Measurements from ENCODE around the gene ARAP3. TPM values are rescaled to one million over a fixed set of nuclear protein-coding genes. Genes with fewer than 3 reads are reported as not detected.

Gene ARAP3
- total and polyA plus RNA-seq, 2 donors (not counting 3 experiments of a cell fraction or from before 2014, with no cell fraction given) = 60.6 to 136 TPM

GRCh38 chr5:141681295-141681694 lies 735 bp downstream of the ARAP3 start:
- H2AFZ ChIP-seq (ENCODE audit: low read depth, low read length) = no peak overlapping the region
- peaks cover 3 to 4% of the 10 kb centered on the region in 2 experiments for H3K36me3 ChIP-seq (ENCODE audit: control insufficient read depth in 2 of 2, extremely low read depth in 1 of 2, insufficient read depth in 2 of 2, low read length in 2 of 2)
- intact Hi-C loops (cut with micrococcal nuclease) (loop anchor here (1.0 to 5.0 kb wide), 6 partner anchors 16 to 616 kb away; partner anchors contain the start of gene GNPDA1), dilution Hi-C loops (cut with MboI; ENCODE audit: extremely low pct_ligation_motif_present, low sequenced_read_pairs) (no loop called here)
- no peaks in the 10 kb centered on the region for H3K9me3 ChIP-seq (replicated peaks; ENCODE audit: control insufficient read depth, insufficient read depth, low read length)
- ChIA-PET CTCF (interaction anchor here (0.8 to 3.9 kb wide), 10 partner anchors 11 to 287 kb away, joined by 3 to 25 read pairs (median 6); partner anchors contain the start of genes DIAPH1, PCDH1 and RNF14), POLR2A (interaction anchor here (0.7 to 1.5 kb wide), 4 partner anchors 44 to 288 kb away, joined by 3 to 8 read pairs (median 3); partner anchors contain the start of genes PCDH1, RELL2 and RNF14)
- TF ChIP-seq MYC (IDR thresholded peaks at IDR 0.05; ENCODE audit: low read depth, low read length) (no peak), POLR2A (IDR thresholded peaks at IDR 0.05; ENCODE audit: low read depth, low read length) (peak; percentile 36)
- H3K4me3 ChIP-seq (replicated peaks in 1 of 3; ENCODE audit: insufficient read depth in 1 of 3, low read depth in 1 of 3, low read length in 3 of 3) = peak overlapping the region in 2 of 3 experiments; percentile 45 to 53
- peak overlapping the region; percentile 100 for H3K27ac ChIP-seq (ENCODE audit: insufficient read depth, low read depth, low read length)
- DNase-seq (ENCODE audit: low read depth, low spot score) (no peak), FAIRE-seq (no peak)
- no peaks in the 10 kb centered on the region for H3K9me1 ChIP-seq (replicated peaks; ENCODE audit: control insufficient read depth, extremely low read depth, insufficient read depth, low read length)
- H3K79me2 ChIP-seq (ENCODE audit: control insufficient read depth, insufficient read depth, low read length) = peaks cover 38% of the 10 kb centered on the region
- peaks cover 64% of the 10 kb centered on the region for H3K4me1 ChIP-seq (ENCODE audit: control insufficient read depth, extremely low read depth, insufficient read depth, low read length)
- peak overlapping the region; percentile 99 for H3K9ac ChIP-seq (replicated peaks; ENCODE audit: extremely low read depth, insufficient read depth, low read length)
- peak overlapping the region; percentile 81 for H3K4me2 ChIP-seq (ENCODE audit: insufficient read depth, low read length)
- H4K20me1 ChIP-seq (replicated peaks; ENCODE audit: control insufficient read depth, extremely low read depth, insufficient read depth, low read length) = no peaks in the 10 kb centered on the region
- BruUV-seq (replicated peaks) = TSS peak; percentile 97
- H3K27me3 ChIP-seq (ENCODE audit: control insufficient read depth in 2 of 2, insufficient read depth in 2 of 2, low read length in 2 of 2) = no peaks in the 10 kb centered on the region

- peak; percentile 98 for DNase-seq (ENCODE audit: low read depth, low spot score)
- no peaks in the 10 kb centered on the region for H3K9me1 ChIP-seq (replicated peaks; ENCODE audit: control insufficient read depth, extremely low read depth, insufficient read depth, low read length)
- CTCF ChIA-PET = interaction anchor here (0.8 to 3.9 kb wide), 9 partner anchors 10 to 288 kb away, joined by 3 to 25 read pairs (median 6); partner anchors contain the start of genes DIAPH1, PCDH1 and RNF14
- H3K9me3 ChIP-seq (replicated peaks; ENCODE audit: control insufficient read depth, insufficient read depth, low read length) = no peaks in the 10 kb centered on the region
- peak overlapping the region in 2 of 3 experiments; percentile 31 to 53 for H3K4me3 ChIP-seq (replicated peaks in 1 of 3; ENCODE audit: insufficient read depth in 1 of 3, low read depth in 1 of 3, low read length in 3 of 3)
- BruUV-seq (replicated peaks) = no TSS peak
- H3K9ac ChIP-seq (replicated peaks; ENCODE audit: extremely low read depth, insufficient read depth, low read length) = peak overlapping the region; percentile 99
- H4K20me1 ChIP-seq (replicated peaks; ENCODE audit: control insufficient read depth, extremely low read depth, insufficient read depth, low read length) = no peaks in the 10 kb centered on the region
- dilution Hi-C loops (cut with MboI; ENCODE audit: extremely low pct_ligation_motif_present, low sequenced_read_pairs) = no loop called here
- no peaks in the 10 kb centered on the region for H3K27me3 ChIP-seq (ENCODE audit: control insufficient read depth in 2 of 2, insufficient read depth in 2 of 2, low read length in 2 of 2)
- H3K27ac ChIP-seq (ENCODE audit: insufficient read depth, low read depth, low read length) = peak overlapping the region; percentile 100
- TF ChIP-seq JUN (IDR thresholded peaks at IDR 0.05; ENCODE audit: borderline replicate concordance, insufficient read depth, insufficient read length, low read depth) (no peak), POLR2A (IDR thresholded peaks at IDR 0.05; ENCODE audit: low read depth, low read length) (peak; percentile 99), MYC (IDR thresholded peaks at IDR 0.05; ENCODE audit: low read depth, low read length) (peak; percentile 1), POLR2AphosphoS5 (IDR thresholded peaks at IDR 0.05; ENCODE audit: insufficient read depth, low read depth, low read length) (peak; percentile 99)
- POLR2A ChIA-PET = interaction anchor here (1.1 to 1.5 kb wide), 3 partner anchors 89 to 288 kb away, joined by 3 read pairs; partner anchors contain the start of genes PCDH1 and RNF14
- H3K36me3 ChIP-seq (ENCODE audit: control insufficient read depth in 2 of 2, extremely low read depth in 1 of 2, insufficient read depth in 2 of 2, low read length in 2 of 2) = peaks cover 3 to 4% of the 10 kb centered on the region in 2 experiments
- H3K4me2 ChIP-seq (ENCODE audit: insufficient read depth, low read length) = peak overlapping the region; percentile 81
- intact Hi-C loops (cut with micrococcal nuclease) = loop anchor here (1.0 to 5.0 kb wide), 6 partner anchors 15 to 616 kb away; partner anchors contain the start of gene GNPDA1
- H3K4me1 ChIP-seq (ENCODE audit: control insufficient read depth, extremely low read depth, insufficient read depth, low read length) = peaks cover 69% of the 10 kb centered on the region
- H2AFZ ChIP-seq (ENCODE audit: low read depth, low read length) = no peak overlapping the region
- peaks cover 42% of the 10 kb centered on the region for H3K79me2 ChIP-seq (ENCODE audit: control insufficient read depth, insufficient read depth, low read length)
- FAIRE-seq = peak; percentile 100
Measured at GRCh38 chr5:141680751-141681201, 1.3 kb downstream of the ARAP3 start.

All from endothelial cell of umbilical vein (primary cell).